Measurements from ENCODE around the gene DPM3.
A peak's percentile ranks its signal among the peaks of the same experiment; 100 is the strongest.

The DPM3 gene

GRCh38 chr1:155178441-155179111, 38.2 kb upstream of the DPM3 start:
- no peak overlapping the region for H3K4me3 ChIP-seq (ENCODE audit: low read depth, low read length)
- in situ Hi-C loops (cut with HindIII; ENCODE audit: low sequenced_read_pairs): no loop called here
- TF ChIP-seq CTCF (IDR thresholded peaks at IDR 0.05; ENCODE audit: low read depth, low read length): no peak
- no peak for DNase-seq (ENCODE audit: low read depth, low spot score)

GRCh38 chr1:155177918-155178281, 37.6 kb upstream of the DPM3 start:
- DNase-seq (ENCODE audit: low read depth, low spot score): no peak
- no peak overlapping the region for H3K4me3 ChIP-seq (ENCODE audit: low read depth, low read length)
- in situ Hi-C loops (cut with HindIII; ENCODE audit: low sequenced_read_pairs): no loop called here
- no peak for TF ChIP-seq CTCF (IDR thresholded peaks at IDR 0.05; ENCODE audit: low read depth, low read length)

GRCh38 chr1:155177192-155177917, 37.0 kb upstream of the DPM3 start:
- in situ Hi-C loops (cut with HindIII; ENCODE audit: low sequenced_read_pairs): no loop called here
- H3K4me3 ChIP-seq (ENCODE audit: low read depth, low read length): no peak overlapping the region
- no peak for TF ChIP-seq CTCF (IDR thresholded peaks at IDR 0.05; ENCODE audit: low read depth, low read length)
- DNase-seq (ENCODE audit: low read depth, low spot score): no peak

GRCh38 chr1:155176544-155177071, 36.3 kb upstream of the DPM3 start:
- in situ Hi-C loops (cut with HindIII; ENCODE audit: low sequenced_read_pairs): no loop called here

GRCh38 chr1:155175927-155176371, 35.6 kb upstream of the DPM3 start:
- no peak overlapping the region for H3K4me3 ChIP-seq (ENCODE audit: low read depth, low read length)
- in situ Hi-C loops (cut with HindIII; ENCODE audit: low sequenced_read_pairs): no loop called here
- DNase-seq (ENCODE audit: low read depth, low spot score): no peak
- TF ChIP-seq CTCF (IDR thresholded peaks at IDR 0.05; ENCODE audit: low read depth, low read length): peak; percentile 4

More at GRCh38 chr1:155176544-155177071, 36.3 kb upstream of the DPM3 start:
- H3K4me3 ChIP-seq (ENCODE audit: low read depth, low read length): no peak overlapping the region
- DNase-seq (ENCODE audit: low read depth, low spot score): peak; percentile 56
- TF ChIP-seq CTCF (IDR thresholded peaks at IDR 0.05; ENCODE audit: low read depth, low read length): peak; percentile 92

- H3K4me3 ChIP-seq (ENCODE audit: low read depth, low read length): peak overlapping the region; percentile 92
- DNase-seq (ENCODE audit: low read depth, low spot score): no peak
- in situ Hi-C loops (cut with HindIII; ENCODE audit: low sequenced_read_pairs): no loop called here
- TF ChIP-seq CTCF (IDR thresholded peaks at IDR 0.05; ENCODE audit: low read depth, low read length): no peak
Measured at GRCh38 chr1:155175281-155175926, 35.1 kb upstream of the DPM3 start.
